Kidney (tissue), 14 donors: ENCODE results near the gene QKI. TPM values are rescaled to one million over a fixed set of nuclear protein-coding genes. Genes with fewer than 3 reads are reported as not detected.

Experiments
- DNase-seq, 5 donors: peaks; one replicate each; pipeline ENCODE4 v3.0.0-alpha.2; 2013 to 2020
- FAIRE-seq: peaks from 2 replicates; lab custom pipeline; 2012; peaks lifted over from hg19 to GRCh38; lab: Jason Lieb, UNC
- H3K27ac ChIP-seq, 2 donors: one replicate each; pipeline ENCODE4 v1.7.0; 2013; ENCODE audit warnings: low read depth in 2 of 2, low read length in 2 of 2, inconsistent platforms in 1 of 2
- H3K27me3 ChIP-seq: one replicate; pipeline ENCODE4 v1.7.1; 2013; ENCODE audit warnings: low read length, inconsistent platforms; ENCODE audit not compliant: control insufficient read depth, insufficient read depth
- H3K36me3 ChIP-seq, 3 donors: one replicate each; pipeline versions ENCODE4 v1.7.0 to v1.7.1; 2013; ENCODE audit warnings: low read length in 3 of 3, control low read depth in 1 of 3, inconsistent platforms in 1 of 3; ENCODE audit not compliant: insufficient read depth in 3 of 3, control insufficient read depth in 2 of 3
- H3K4me1 ChIP-seq, 3 donors: one replicate each; pipeline versions ENCODE4 v1.7.0 to v1.7.1; 2013; ENCODE audit warnings: low read length in 3 of 3, inconsistent platforms in 1 of 3, low read depth in 1 of 3; ENCODE audit not compliant: control insufficient read depth in 2 of 3, insufficient read depth in 2 of 3
- H3K4me3 ChIP-seq, 3 donors: one replicate each; pipeline versions ENCODE4 v1.7.0 to v1.8.1; 2013; ENCODE audit warnings: low read length in 3 of 3, control low read depth in 1 of 3, inconsistent platforms in 1 of 3
- H3K9ac ChIP-seq, 3 donors: one replicate each; pipeline versions ENCODE4 v1.7.0 to v1.7.1; 2013; ENCODE audit warnings: low read length in 3 of 3, control low read depth in 1 of 3, inconsistent platforms in 1 of 3
- H3K9me3 ChIP-seq, 3 donors: one replicate each; pipeline versions ENCODE4 v1.7.0 to v1.7.1; 2013; ENCODE audit warnings: low read length in 3 of 3, control low read depth in 1 of 3, inconsistent platforms in 1 of 3; ENCODE audit not compliant: control insufficient read depth in 2 of 3, insufficient read depth in 1 of 3
- CTCF ChIP-seq: IDR thresholded peaks from 3 replicates; pipeline ENCODE4 v1.5.1; 2012; ENCODE audit warnings: mild to moderate bottlenecking, moderate library complexity, borderline replicate concordance; ENCODE audit not compliant: insufficient read depth; ENCODE audit errors: extremely low read depth
- intact Hi-C: fragments of 100-400 bp; cut with DNase I; formaldehyde crosslinking; loops from one replicate; pipeline ENCODE4 v1.11.1; 2022
- polyA plus RNA-seq: library from polyadenylated mRNA; stranded (reverse); fragments of 350-450 nt; fragmentation: Illumina TruSeq; extraction: RNeasy Lipid Tissue Mini Kit (QIAGEN cat#74804); gene quantifications from one replicate; pipeline ENCODE4 v1.2.3, GENCODE V29; 2014; ENCODE audit warnings: low read depth, low replicate concordance; ENCODE audit not compliant: insufficient read depth
- total RNA-seq: library from RNA; stranded (reverse); fragmentation: NEBNext Ultra II Directional; extraction: Animal tissue kit (Norgen Biotek cat#: 25700); gene quantifications from one replicate; pipeline ENCODE4 v1.2.1, GENCODE V29; 2021
- donor health status: control.
- donor health status: control.
- donor health status: control.
- donor health status: control.
- donor health status: control.
- donor health status: DM: yes; HTN: yes; CAD: no.
- donor health status: Normal renal cell carcinoma (clear cell type).

QKI gene
- total and polyA plus RNA-seq, 2 donors from 2014 or later, result 17.6 to 121 TPM

- Histone ChIP-seq H3K27ac (no peak overlapping the region), H3K36me3 (peaks cover 0 to 5% (median 0%) of the 10 kb centered on the region in 3 donors), H3K9ac (no peak overlapping the region), H3K4me3 (no peak overlapping the region), H3K4me1 (peaks cover 0 to 18% (median 9%) of the 10 kb centered on the region in 3 donors), H3K27me3 (no peaks in the 10 kb centered on the region), H3K9me3 (no peaks in the 10 kb centered on the region)
- intact Hi-C loops, result no loop called here
- no peak for FAIRE-seq
- no peak for TF ChIP-seq CTCF
- DNase-seq, result no peak
Observed at GRCh38 chr6:163459007-163459406, 44.5 kb downstream of the QKI start.

- Histone ChIP-seq H3K36me3 (peaks cover 0 to 5% (median 0%) of the 10 kb centered on the region in 3 donors), H3K27me3 (no peaks in the 10 kb centered on the region), H3K27ac (no peak overlapping the region), H3K4me1 (peaks cover 0 to 18% (median 9%) of the 10 kb centered on the region in 3 donors), H3K4me3 (no peak overlapping the region), H3K9ac (no peak overlapping the region), H3K9me3 (no peaks in the 10 kb centered on the region)
- DNase-seq, result no peak
- no peak for FAIRE-seq
- TF ChIP-seq CTCF, result no peak
- intact Hi-C loops, result no loop called here
Observed at GRCh38 chr6:163459536-163459935, 45.0 kb downstream of the QKI start.

- peaks cover 0 to 18% (median 9%) of the 10 kb centered on the region in 3 donors for H3K4me1 ChIP-seq
Observed at GRCh38 chr6:163460307-163460782, 45.8 kb downstream of the QKI start.

More at GRCh38 chr6:163460307-163460782, 45.8 kb downstream of the QKI start:
- Histone ChIP-seq H3K36me3 (peaks cover 0 to 5% (median 0%) of the 10 kb centered on the region in 3 donors), H3K27ac (peak overlapping the region in 1 of 2 donors; percentile 79), H3K4me3 (peak overlapping the region; percentile 27 to 77 (median 45)), H3K27me3 (no peaks in the 10 kb centered on the region), H3K9me3 (no peaks in the 10 kb centered on the region), H3K9ac (peak overlapping the region in 2 of 3 donors; percentile 4 to 34)
- FAIRE-seq, result peak; percentile 45
- no peak for TF ChIP-seq CTCF
- DNase-seq, result peak in 1 of 5 donors; percentile 16
- intact Hi-C loops, result no loop called here
